ENCODE measurements around the gene GRIK2. TPM values are rescaled to one million over a fixed set of nuclear protein-coding genes. Genes with fewer than 3 reads are reported as not detected.

The GRIK2 gene
- total and polyA plus RNA-seq, 11 donors, result 0.33 to 7.0 (median 3.9) TPM

DNA sequence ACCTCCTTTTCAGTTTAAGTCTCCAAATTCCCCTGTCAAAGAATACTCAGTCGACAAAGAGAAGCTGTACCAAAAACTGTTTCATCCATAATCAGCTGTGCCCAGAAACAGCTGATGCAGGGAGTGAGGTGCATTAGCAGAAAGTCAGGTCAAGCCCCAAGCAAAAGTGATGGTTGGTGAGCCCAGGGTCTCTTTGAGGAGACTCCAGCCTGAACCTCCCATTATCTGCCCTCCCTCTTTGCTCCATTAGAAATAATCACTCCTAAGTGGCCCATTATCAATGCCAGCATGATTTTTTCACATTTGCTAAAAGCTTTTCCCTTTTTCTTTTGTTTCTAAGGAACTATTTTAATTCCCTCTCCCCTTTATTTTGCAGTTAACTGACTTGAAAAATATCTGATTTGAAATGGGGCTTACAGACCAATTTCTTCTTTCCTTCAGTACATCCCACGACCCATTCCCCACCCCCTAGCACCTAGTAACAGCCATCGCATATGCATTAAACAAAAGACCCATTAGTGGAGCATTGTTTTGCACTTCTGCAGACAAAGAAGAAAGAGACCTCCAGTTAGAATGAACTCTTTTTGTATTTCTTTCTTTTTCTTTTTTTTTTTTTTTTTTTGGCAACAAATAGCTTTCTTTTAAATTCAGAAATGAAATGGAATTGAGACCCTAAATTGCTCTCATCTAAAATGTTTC is 257.0 kb downstream of the GRIK2 start:
- intact Hi-C loops (cut with DNase I), result no loop called here
- DNase-seq, result no peak
- ATAC-seq, result no peak
- no peaks in the 10 kb centered on the region for H3K4me1 ChIP-seq
- TF ChIP-seq, protein P1, sequence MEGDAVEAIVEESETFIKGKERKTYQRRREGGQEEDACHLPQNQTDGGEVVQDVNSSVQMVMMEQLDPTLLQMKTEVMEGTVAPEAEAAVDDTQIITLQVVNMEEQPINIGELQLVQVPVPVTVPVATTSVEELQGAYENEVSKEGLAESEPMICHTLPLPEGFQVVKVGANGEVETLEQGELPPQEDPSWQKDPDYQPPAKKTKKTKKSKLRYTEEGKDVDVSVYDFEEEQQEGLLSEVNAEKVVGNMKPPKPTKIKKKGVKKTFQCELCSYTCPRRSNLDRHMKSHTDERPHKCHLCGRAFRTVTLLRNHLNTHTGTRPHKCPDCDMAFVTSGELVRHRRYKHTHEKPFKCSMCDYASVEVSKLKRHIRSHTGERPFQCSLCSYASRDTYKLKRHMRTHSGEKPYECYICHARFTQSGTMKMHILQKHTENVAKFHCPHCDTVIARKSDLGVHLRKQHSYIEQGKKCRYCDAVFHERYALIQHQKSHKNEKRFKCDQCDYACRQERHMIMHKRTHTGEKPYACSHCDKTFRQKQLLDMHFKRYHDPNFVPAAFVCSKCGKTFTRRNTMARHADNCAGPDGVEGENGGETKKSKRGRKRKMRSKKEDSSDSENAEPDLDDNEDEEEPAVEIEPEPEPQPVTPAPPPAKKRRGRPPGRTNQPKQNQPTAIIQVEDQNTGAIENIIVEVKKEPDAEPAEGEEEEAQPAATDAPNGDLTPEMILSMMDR (IDR thresholded peaks at IDR 0.05), result no peak
- TF ChIP-seq POLR2A (IDR thresholded peaks at IDR 0.05), result no peak
- H3K9me3 ChIP-seq, result no peaks in the 10 kb centered on the region
- no peaks in the 10 kb centered on the region for H3K27me3 ChIP-seq
- H3K36me3 ChIP-seq, result no peaks in the 10 kb centered on the region
- H3K4me3 ChIP-seq, result no peak overlapping the region
- WGBS, 4 donors, result 43 to 51% (median 47%) methylated on average over 3 of the region's 3 CpGs
- no peak overlapping the region for H3K27ac ChIP-seq

DNA sequence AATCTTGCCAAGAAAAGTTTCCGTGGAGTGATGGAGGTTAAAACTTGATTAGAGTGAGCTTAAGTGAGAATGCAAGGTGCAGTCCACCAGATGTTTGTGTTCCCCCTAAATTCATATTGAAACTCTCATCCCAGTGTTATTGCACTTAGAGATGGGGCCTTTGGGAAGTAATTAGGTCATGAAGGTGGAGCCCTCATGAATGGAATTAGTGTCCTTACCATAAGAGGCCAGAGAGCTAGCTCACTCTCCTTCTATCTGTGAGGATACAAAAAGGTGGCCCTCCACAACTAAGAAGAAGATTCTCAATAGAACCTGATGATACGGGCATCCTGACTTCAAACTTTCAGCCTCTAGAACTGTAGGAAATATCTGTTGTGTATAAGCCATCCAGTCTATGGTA is 258.6 kb downstream of the GRIK2 start:
- no peaks in the 10 kb centered on the region for H3K27me3 ChIP-seq
- no peaks in the 10 kb centered on the region for H3K36me3 ChIP-seq
- no peaks in the 10 kb centered on the region for H3K4me1 ChIP-seq
- no peak overlapping the region for H3K4me3 ChIP-seq
- no peak for TF ChIP-seq POLR2A (IDR thresholded peaks at IDR 0.05)
- TF ChIP-seq, protein P1 (IDR thresholded peaks at IDR 0.05), result no peak
- intact Hi-C loops (cut with DNase I), result no loop called here
- no peaks in the 10 kb centered on the region for H3K9me3 ChIP-seq
- ATAC-seq (no peak), DNase-seq (no peak)
- 79 to 85% (median 81%) methylated on average over 2 of the region's 2 CpGs for whole genome bisulfite sequencing, 4 donors
- no peak overlapping the region for H3K27ac ChIP-seq

DNA sequence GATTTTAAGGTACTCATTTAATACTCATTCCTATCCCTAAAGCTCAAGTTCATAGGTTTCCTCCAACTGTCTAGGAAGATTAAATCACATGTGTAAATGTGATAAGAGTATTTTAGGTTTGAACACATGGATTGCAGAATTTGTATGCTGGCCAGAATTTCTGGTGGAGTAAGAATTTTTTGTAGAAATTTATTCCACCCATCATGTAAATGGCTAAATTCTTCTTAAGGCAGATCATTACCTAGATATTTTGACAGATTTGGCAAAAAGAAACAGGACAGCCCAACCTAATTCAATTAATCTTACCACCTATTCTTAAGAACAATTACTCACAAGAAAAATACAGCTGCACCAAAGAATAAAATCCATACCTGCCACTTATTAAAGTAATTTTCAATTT is 261.6 kb downstream of the GRIK2 start:
- no peaks in the 10 kb centered on the region for H3K36me3 ChIP-seq
- no peak for ATAC-seq
- no peaks in the 10 kb centered on the region for H3K4me1 ChIP-seq
- intact Hi-C loops (cut with DNase I), result no loop called here
- no peak for DNase-seq
- no peaks in the 10 kb centered on the region for H3K27me3 ChIP-seq
- H3K27ac ChIP-seq, result no peak overlapping the region
- H3K4me3 ChIP-seq, result no peak overlapping the region
- H3K9me3 ChIP-seq, result peaks cover 0 to 5% (median 0%) of the 10 kb centered on the region in 12 donors
- TF ChIP-seq POLR2A (IDR thresholded peaks at IDR 0.05), result no peak
- TF ChIP-seq, protein P1 (IDR thresholded peaks at IDR 0.05), result no peak

DNA sequence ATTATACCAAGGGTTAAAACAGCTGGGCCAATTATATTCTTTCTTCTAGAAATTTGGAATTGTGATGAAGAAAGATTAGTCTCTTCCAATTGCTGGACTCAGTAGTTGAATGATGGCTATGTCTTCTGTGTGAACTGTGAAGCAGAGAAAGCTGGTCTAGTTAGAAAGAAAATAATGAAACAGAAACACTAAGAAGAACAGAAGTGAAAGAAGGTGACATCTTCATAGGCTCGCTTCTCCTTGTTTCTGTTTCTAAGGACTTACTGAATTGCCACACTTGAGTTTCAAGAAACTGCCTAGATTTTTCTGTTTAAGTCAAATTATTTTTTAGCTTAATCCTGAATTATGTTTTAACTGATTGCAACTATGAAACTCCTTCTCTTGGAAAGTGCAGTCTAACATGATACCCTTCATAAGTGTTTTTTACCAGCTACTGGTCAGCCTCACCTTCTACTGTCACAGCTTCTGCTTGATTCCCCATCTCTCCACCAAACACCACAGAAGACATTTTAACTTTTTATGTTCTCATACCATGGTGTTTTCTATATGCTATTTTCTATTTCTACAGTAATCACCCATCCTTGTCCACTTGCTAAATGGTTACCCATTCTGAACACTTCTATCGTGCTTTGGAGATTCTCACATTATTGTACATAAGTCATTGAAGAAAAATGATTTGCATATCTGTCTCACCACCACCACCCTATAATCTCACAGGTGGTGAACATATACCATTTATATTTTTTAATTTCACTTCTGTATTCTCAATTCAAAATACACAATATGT is 268.8 kb downstream of the GRIK2 start:
- 92 to 95% (median 94%) methylated on average over 2 of the region's 2 CpGs for WGBS, 4 donors

More for the DNA sequence above, 268.8 kb downstream of the GRIK2 start:
- H3K27me3 ChIP-seq, result no peaks in the 10 kb centered on the region
- peaks cover 0 to 5% (median 0%) of the 10 kb centered on the region in 12 donors for H3K9me3 ChIP-seq
- no peak for ATAC-seq
- intact Hi-C loops (cut with DNase I), result no loop called here
- H3K4me3 ChIP-seq, result no peak overlapping the region
- no peak overlapping the region for H3K27ac ChIP-seq
- no peak for TF ChIP-seq POLR2A (IDR thresholded peaks at IDR 0.05)
- TF ChIP-seq, protein P1 (IDR thresholded peaks at IDR 0.05), result no peak
- no peak for DNase-seq
- no peaks in the 10 kb centered on the region for H3K36me3 ChIP-seq
- no peaks in the 10 kb centered on the region for H3K4me1 ChIP-seq

All from heart left ventricle (tissue), 16 donors.